HepG2 (cell line): ENCODE measurements around the gene RAB3A. TPM values are rescaled to one million over a fixed set of nuclear protein-coding genes. Genes with fewer than 3 reads are reported as not detected.
A peak's percentile ranks its signal among the peaks of the same experiment; 100 is the strongest.

Experiments used
- ARID2 ChIP-seq: sonication (generic); formaldehyde crosslinking; IDR thresholded peaks from 2 replicates; pipeline ENCODE4 v1.8.1; 2022; ENCODE audit warnings: mild to moderate bottlenecking, missing genetic modification reagents, borderline replicate concordance
- DMAP1 ChIP-seq: IDR thresholded peaks from 2 replicates; pipeline ENCODE4 v1.6.1; 2016
- GTF3A ChIP-seq: sonication (generic); formaldehyde crosslinking; conservative IDR thresholded peaks from 2 replicates; pipeline ENCODE4 v1.4.0; 2020; ENCODE audit warnings: mild to moderate bottlenecking, missing genetic modification reagents
- HHEX ChIP-seq: IDR thresholded peaks from 2 replicates; pipeline ENCODE4 v1.6.1; 2016; ENCODE audit warnings: control low read depth
- HNRNPLL ChIP-seq: fragments of 200-400 bp; formaldehyde crosslinking; IDR thresholded peaks from 2 replicates; pipeline ENCODE4 v1.6.1; 2017; ENCODE audit warnings: mild to moderate bottlenecking, low read depth, low read length; ENCODE audit not compliant: poor library complexity, severe bottlenecking
- JARID2 ChIP-seq: sonication (generic); formaldehyde crosslinking; IDR thresholded peaks from 2 replicates; pipeline ENCODE4 v1.8.1; 2023; ENCODE audit warnings: missing genetic modification reagents, inconsistent platforms; ENCODE audit not compliant: insufficient replicate concordance
- KDM1A ChIP-seq: IDR thresholded peaks from 2 replicates; pipeline ENCODE4 v1.6.1; 2016; ENCODE audit warnings: missing compliant biosample characterization
- LCORL ChIP-seq, 2 experiments: fragments of 450-650 bp in 1 of 2; sonication (generic) in 1 of 2; formaldehyde crosslinking in 1 of 2; IDR thresholded peaks; 2 replicates each; pipeline versions ENCODE4 v1.5.0 to v1.6.1; 2017 to 2020; ENCODE audit warnings: antibody characterized with exemption in 1 of 2, missing genetic modification reagents in 1 of 2
- MATR3 ChIP-seq: sonication (generic); formaldehyde crosslinking; IDR thresholded peaks from 2 replicates; pipeline ENCODE4 v1.4.0; 2020; ENCODE audit warnings: missing genetic modification reagents
- MED13 ChIP-seq: sonication (generic); formaldehyde crosslinking; IDR thresholded peaks from 2 replicates; pipeline ENCODE4 v1.5.0; 2020; ENCODE audit warnings: missing genetic modification reagents
- MIER2 ChIP-seq: IDR thresholded peaks from 2 replicates; pipeline ENCODE4 v1.6.1; 2016; ENCODE audit warnings: missing biosample characterization, missing genetic modification reagents
- NR2F1 ChIP-seq, 2 experiments: fragments of 450-650 bp in 1 of 2; formaldehyde crosslinking in 1 of 2; IDR thresholded peaks; 2 replicates each; pipeline versions ENCODE4 v1.5.0 to v1.6.1; 2016 to 2020; ENCODE audit warnings: mild to moderate bottlenecking in 1 of 2, missing compliant biosample characterization in 1 of 2, missing genetic modification reagents in 1 of 2, moderate library complexity in 1 of 2
- RBFOX2 ChIP-seq: fragments of 200-400 bp; formaldehyde crosslinking; IDR thresholded peaks from 2 replicates; pipeline ENCODE4 v1.6.1; 2017; ENCODE audit warnings: low read depth, mild to moderate bottlenecking, low read length
- SATB2 ChIP-seq: sonication (generic); formaldehyde crosslinking; IDR thresholded peaks from 2 replicates; pipeline ENCODE4 v1.5.0; 2020; ENCODE audit warnings: missing genetic modification reagents
- SNAI1 ChIP-seq: sonication (generic); formaldehyde crosslinking; IDR thresholded peaks from 2 replicates; pipeline ENCODE4 v1.5.0; 2020; ENCODE audit warnings: mild to moderate bottlenecking, missing genetic modification reagents, borderline replicate concordance
- SPEN ChIP-seq: sonication (generic); formaldehyde crosslinking; IDR thresholded peaks from 2 replicates; pipeline ENCODE4 v1.5.1; 2020; ENCODE audit warnings: low read depth, mild to moderate bottlenecking, missing genetic modification reagents
- SSRP1 ChIP-seq: IDR thresholded peaks from 2 replicates; pipeline ENCODE4 v1.6.1; 2016; ENCODE audit warnings: control low read depth
- TMF1 ChIP-seq: sonication (generic); formaldehyde crosslinking; IDR thresholded peaks from 2 replicates; pipeline ENCODE4 v1.8.1; 2022; ENCODE audit warnings: low read depth, missing genetic modification reagents
- TOPORS ChIP-seq: sonication (generic); formaldehyde crosslinking; IDR thresholded peaks from 2 replicates; pipeline ENCODE4 v1.8.0; 2023; ENCODE audit warnings: mild to moderate bottlenecking, missing genetic modification reagents
- XBP1 ChIP-seq: sonication (generic); formaldehyde crosslinking; IDR thresholded peaks from 2 replicates; pipeline ENCODE4 v1.5.0; 2020; ENCODE audit warnings: missing genetic modification reagents
- ZBTB38 ChIP-seq: sonication (generic); formaldehyde crosslinking; IDR thresholded peaks from 2 replicates; pipeline ENCODE4 v1.5.1; 2020; ENCODE audit warnings: mild to moderate bottlenecking, missing genetic modification reagents
- ZNF138 ChIP-seq: sonication (generic); formaldehyde crosslinking; IDR thresholded peaks from 2 replicates; pipeline ENCODE4 v1.5.0; 2020; ENCODE audit warnings: mild to moderate bottlenecking, low read depth, missing genetic modification reagents
- ZNF180 ChIP-seq: sonication (generic); formaldehyde crosslinking; IDR thresholded peaks from 2 replicates; pipeline ENCODE4 v1.4.0; 2020; ENCODE audit warnings: low read depth, missing genetic modification reagents, borderline replicate concordance
- ZNF510 ChIP-seq: sonication (generic); formaldehyde crosslinking; IDR thresholded peaks from 2 replicates; pipeline ENCODE4 v1.4.0; 2020; ENCODE audit warnings: low read depth, mild to moderate bottlenecking, missing genetic modification reagents
- ZNF563 ChIP-seq: sonication (generic); formaldehyde crosslinking; IDR thresholded peaks from 2 replicates; pipeline ENCODE4 v1.8.0; 2022; ENCODE audit warnings: mild to moderate bottlenecking, moderate library complexity, missing genetic modification reagents
- ZNF570 ChIP-seq: sonication (generic); formaldehyde crosslinking; IDR thresholded peaks from 2 replicates; pipeline ENCODE4 v1.4.0; 2020; ENCODE audit warnings: mild to moderate bottlenecking, missing genetic modification reagents, borderline replicate concordance
- ZSCAN9 ChIP-seq: IDR thresholded peaks from 2 replicates; pipeline ENCODE4 v1.6.1; 2016; ENCODE audit warnings: borderline replicate concordance
- polyA plus RNA-seq, 8 experiments: library from polyadenylated mRNA; depleted of rRNA in 3 of 8; stranded (reverse) in 7 of 8; unstranded in 1 of 8; fragments of >200 nt; fragmentation: Illumina TruSeq in 4 of 8; extraction: Trizol in 4 of 8; gene quantifications; 2 replicates each; pipeline versions ENCODE4 v1.2.1 to v1.2.3, GENCODE V29; 2011 to 2016; ENCODE audit warnings: low read depth in 4 of 8, missing spikeins in 1 of 8, mixed read lengths in 1 of 8; ENCODE audit not compliant: insufficient read depth in 1 of 8
- total RNA-seq, 5 experiments: library from RNA; depleted of rRNA; stranded (reverse); fragments of >200 nt; fragmentation: Illumina TruSeq; extraction: Trizol; gene quantifications; 2 replicates each; pipeline ENCODE4 v1.2.3, GENCODE V29; 2016; ENCODE audit warnings: low read depth in 1 of 5
- TF ChIP-seq, protein P1 (sequence below): sonication (generic); formaldehyde crosslinking; conservative IDR thresholded peaks from 2 replicates; pipeline ENCODE4 v1.8.1; 2023; ENCODE audit warnings: missing genetic modification reagents
- TF ChIP-seq, protein P2 (sequence below): IDR thresholded peaks from 2 replicates; pipeline ENCODE4 v1.6.1; 2016; ENCODE audit warnings: missing genetic modification reagents, missing compliant biosample characterization
- TF ChIP-seq, protein P3 (sequence below): sonication (generic); formaldehyde crosslinking; IDR thresholded peaks from 2 replicates; pipeline ENCODE4 v1.5.1; 2020; ENCODE audit warnings: mild to moderate bottlenecking, missing genetic modification reagents, borderline replicate concordance

The RAB3A gene
- total and polyA plus RNA-seq, 2 of the 13 experiments (the other 11 are each of a cell fraction or from before 2014, with no cell fraction given) = 0.58 to 0.98 TPM

DNA sequence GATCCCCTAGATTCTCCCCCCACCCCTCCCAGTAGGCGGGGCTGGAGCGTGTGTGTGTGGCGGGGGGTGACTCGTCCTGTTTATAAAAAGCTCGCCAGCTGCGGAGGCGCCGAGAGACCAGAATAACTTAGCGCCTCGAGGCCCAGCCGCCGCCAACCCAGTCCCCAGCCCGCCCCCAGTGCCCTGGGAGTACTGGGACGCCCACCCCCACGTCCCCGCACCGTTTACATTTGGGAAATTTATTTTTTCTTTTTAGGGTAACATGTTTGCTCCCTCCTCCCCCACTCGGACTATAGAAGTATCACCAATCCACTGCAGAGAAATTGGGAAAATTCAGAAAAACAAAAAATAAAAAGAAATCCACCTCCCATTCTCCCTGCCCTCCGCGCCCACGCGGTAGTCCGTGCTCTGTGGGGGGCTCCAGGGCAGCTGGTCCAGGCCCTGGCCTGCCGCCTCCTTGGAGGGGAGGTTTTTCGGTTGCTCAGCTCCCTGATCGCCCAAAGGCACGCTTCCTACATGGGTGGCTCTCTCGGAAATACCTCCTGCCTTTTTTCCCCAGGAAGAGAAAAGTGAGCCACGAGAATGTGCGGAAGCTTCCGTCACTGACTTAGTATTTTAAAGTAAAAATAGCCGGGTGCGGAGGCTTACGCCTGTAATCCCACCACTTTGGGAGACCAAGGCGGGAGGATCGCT is 1.5 kb upstream of the RAB3A start (continued):
- TF ChIP-seq ZBTB38 (peak; percentile 49; the same call in 1 of the 2 replicates), MATR3 (no peak), SSRP1 (CRISPR knock-in tag) (no peak), ZNF180 (CRISPR knock-in tag) (no peak), TMF1 (no peak), GTF3A (CRISPR knock-in tag) (no peak), JARID2 (CRISPR knock-in tag) (no peak), MIER2 (no peak), KDM1A (CRISPR knock-in tag) (no peak), ZNF570 (no peak), HHEX (no peak), RBFOX2 (no peak), TOPORS (CRISPR knock-in tag) (no peak), LCORL (IDR thresholded peaks at IDR 0.05) (no peak), LCORL (CRISPR knock-in tag; IDR thresholded peaks at IDR 0.05) (peak; percentile 42; the same call in 1 of the 2 replicates), ZNF138 (CRISPR knock-in tag) (no peak), XBP1 (CRISPR knock-in tag) (no peak), SPEN (no peak), NR2F1 (CRISPR knock-in tag; IDR thresholded peaks at IDR 0.05) (no peak), ARID2 (no peak), DMAP1 (CRISPR knock-in tag) (no peak), ZSCAN9 (CRISPR knock-in tag) (no peak), ZNF563 (CRISPR knock-in tag) (0 out of 2 replicates have a peak, but pooled peaks have one; percentile 4), HNRNPLL (peak; percentile 30), ZNF510 (CRISPR knock-in tag) (no peak), SATB2 (no peak), MED13 (CRISPR knock-in tag) (no peak), SNAI1 (CRISPR knock-in tag) (no peak)
- TF ChIP-seq, protein P1, sequence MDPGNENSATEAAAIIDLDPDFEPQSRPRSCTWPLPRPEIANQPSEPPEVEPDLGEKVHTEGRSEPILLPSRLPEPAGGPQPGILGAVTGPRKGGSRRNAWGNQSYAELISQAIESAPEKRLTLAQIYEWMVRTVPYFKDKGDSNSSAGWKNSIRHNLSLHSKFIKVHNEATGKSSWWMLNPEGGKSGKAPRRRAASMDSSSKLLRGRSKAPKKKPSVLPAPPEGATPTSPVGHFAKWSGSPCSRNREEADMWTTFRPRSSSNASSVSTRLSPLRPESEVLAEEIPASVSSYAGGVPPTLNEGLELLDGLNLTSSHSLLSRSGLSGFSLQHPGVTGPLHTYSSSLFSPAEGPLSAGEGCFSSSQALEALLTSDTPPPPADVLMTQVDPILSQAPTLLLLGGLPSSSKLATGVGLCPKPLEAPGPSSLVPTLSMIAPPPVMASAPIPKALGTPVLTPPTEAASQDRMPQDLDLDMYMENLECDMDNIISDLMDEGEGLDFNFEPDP (CRISPR knock-in tag) = no peak
- TF ChIP-seq, protein P2, sequence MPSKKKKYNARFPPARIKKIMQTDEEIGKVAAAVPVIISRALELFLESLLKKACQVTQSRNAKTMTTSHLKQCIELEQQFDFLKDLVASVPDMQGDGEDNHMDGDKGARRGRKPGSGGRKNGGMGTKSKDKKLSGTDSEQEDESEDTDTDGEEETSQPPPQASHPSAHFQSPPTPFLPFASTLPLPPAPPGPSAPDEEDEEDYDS = peak; percentile 57; the same call in 1 of the 2 replicates
- TF ChIP-seq, protein P3, sequence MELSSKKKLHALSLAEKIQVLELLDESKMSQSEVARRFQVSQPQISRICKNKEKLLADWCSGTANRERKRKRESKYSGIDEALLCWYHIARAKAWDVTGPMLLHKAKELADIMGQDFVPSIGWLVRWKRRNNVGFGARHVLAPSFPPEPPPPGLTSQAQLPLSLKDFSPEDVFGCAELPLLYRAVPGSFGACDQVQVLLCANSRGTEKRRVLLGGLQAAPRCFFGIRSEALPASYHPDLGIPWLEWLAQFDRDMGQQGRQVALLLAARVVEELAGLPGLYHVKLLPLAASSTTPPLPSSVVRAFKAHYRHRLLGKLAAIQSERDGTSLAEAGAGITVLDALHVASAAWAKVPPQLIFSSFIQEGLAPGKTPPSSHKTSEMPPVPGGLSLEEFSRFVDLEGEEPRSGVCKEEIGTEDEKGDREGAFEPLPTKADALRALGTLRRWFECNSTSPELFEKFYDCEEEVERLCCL = no peak
